HG03432 (cell line): ENCODE data around the gene SESN1.

Experiments used
- ATAC-seq: cut with Tn5 transposase; IDR thresholded peaks from one replicate; pipeline ENCODE4 v1.9.1; 2021; ENCODE audit warnings: mild to moderate bottlenecking, moderate library complexity; ENCODE audit not compliant: unreplicated experiment

Gene SESN1

DNA sequence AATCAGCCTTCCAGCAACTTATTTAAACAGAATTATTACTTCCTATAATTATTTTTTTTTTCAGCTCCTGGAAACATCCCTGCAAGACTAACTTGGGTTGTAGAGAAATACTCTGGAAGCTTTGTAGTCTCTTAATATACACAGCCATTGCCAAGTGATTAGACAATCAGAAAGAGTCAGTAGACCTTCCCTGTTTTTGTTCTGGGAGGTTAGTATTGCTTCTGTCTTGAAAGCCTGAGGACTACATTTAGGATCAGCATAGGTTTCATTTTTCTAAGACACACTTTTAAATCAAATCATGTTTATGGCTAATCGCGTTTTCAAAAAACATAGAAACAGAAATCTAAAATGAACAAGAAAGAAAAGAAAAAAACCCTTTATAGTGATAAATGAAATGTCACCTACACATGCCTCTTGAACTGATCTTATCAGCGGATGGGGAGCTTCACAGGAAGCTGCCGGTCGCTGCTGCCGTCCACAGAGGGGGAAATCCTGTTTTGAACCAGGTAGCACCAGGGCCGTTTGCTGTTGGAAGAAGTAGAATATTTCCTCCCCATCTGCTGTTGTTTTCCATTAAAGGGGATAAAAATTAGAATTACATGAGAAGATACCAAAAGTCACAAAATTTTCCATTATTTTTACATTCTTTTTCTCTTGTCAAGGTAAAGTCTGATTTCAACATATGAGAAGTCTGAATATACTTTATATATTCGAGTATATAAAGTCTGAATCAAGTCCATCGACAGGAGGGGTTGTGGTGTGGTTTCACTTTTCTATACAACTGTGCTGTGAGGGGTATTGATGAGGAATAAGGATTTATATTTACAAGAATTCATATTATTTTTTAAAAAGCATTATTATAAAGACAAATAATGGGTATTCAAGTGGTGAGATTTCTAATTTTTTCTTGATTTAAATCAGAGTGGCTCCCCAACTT is 151.8 kb downstream of the SESN1 start:
- no peak for ATAC-seq

DNA sequence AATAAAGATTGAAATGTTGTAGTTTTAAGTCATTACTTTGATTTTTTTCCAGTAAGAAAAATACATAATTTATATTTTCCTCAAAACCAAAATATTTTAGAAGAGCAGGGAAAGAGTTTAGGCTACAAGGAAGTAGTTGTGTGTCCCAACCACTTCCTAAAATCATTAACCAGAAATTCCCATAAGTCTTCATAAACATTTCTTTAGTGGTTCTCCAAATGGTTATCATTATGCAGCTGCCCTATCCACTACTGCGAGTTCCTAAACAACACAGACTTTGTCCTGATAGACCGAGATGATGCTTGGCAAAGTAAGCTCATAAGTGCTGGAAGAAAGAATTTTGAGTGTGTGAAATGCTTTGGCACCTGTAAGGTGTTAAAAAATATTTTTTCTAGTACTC is 152.8 kb downstream of the SESN1 start:
- no peak for ATAC-seq

DNA sequence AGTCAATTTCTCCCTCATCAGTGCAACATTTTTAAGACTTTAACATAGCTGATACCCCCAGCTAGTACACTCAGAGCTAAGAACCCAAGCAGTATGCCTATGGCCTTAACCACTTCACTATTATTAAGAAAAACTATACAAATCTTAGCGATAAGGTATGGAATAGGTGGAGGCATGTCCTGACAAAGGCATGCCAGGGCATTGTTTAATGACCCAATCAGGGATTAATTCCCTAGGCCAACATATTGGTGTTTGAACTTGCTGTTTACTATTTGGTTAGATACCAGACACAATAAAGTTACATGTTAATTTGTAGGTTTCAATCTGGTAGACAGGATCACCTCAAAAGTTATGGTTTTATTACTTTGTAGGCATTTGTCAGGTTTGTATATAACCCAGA is 153.4 kb downstream of the SESN1 start:
- no peak for ATAC-seq

DNA sequence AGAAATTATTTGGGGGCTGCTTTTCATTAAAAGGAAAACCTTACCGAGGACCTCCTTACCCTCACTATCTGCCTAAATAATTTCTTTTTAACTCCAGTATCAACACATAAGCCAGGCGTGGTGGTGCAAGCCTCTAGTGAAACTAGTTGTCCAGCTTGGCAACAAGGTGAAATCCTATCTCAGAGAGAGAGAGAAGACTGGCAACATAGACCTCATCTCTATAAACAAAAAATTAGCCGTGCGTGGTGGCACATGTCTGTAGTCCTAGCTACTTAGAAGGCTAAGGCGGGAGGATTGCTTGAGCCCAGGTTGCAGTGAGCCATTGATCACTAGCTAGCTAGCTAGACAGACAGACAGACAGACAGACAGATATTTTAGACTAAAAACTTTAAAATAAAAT is 153.9 kb downstream of the SESN1 start:
- ATAC-seq = no peak

DNA sequence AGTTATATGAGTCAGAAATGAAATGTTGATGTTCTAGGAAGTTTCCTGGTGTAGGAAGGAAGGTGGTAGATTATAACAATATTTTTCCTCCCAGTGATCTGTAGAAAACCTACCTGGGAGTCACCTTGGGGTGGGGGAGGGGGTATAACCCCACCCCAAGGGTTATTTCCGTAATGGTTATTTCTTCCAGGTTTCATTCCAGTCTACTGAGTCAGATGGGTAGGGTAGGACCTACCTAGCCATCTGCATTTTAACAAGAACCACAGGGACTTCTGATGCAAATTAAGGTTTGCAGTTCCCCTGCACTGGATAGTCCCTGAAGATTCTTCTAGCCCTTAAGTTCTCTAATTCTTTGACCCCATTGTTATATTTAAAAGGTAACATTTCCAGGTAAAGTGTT is 157.5 kb downstream of the SESN1 start:
- ATAC-seq = no peak
